Measurements from ENCODE around the gene CRB2. TPM values are rescaled to one million over a fixed set of nuclear protein-coding genes. Genes with fewer than 3 reads are reported as not detected.

CRB2 gene
- total and polyA plus RNA-seq, 2 of the 4 experiments (the other 2 are of a cell fraction), result not detected

DNA sequence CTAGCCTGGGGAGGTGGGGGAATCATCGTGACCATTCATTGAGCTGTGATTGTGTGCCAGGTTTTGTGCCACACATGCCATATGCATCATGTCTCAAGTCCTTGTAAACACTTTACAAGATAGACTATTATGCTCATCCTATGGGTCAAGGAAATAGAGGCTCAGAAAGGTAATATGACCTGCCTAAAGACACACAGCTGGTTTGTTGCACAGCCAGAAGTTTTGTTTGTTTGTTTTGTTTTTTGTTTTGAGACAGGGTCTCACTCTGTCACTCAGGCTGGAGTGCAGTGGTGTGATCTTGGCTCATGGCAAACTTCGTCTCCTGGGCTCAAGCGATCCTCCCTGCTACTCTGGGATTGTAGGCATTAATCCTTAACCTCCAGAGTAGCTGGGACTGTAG is 21.4 kb upstream of the CRB2 start:
- Histone ChIP-seq H3K56ac (ENCODE audit: extremely low read depth, insufficient read depth, low read length) (no peak overlapping the region), H3K27ac (ENCODE audit: insufficient read depth, low read length) (no peak overlapping the region), H3K4ac (ENCODE audit: low read depth, low read length) (no peak overlapping the region), H3K9ac (ENCODE audit: low read depth, low read length) (no peak overlapping the region), H3K4me3 (ENCODE audit: insufficient read depth, low read depth, low read length) (no peak overlapping the region), H3K14ac (replicated peaks; ENCODE audit: low read depth, low read length) (no peak overlapping the region), H4K5ac (ENCODE audit: low read depth, low read length) (no peak overlapping the region), H3K27me3 (ENCODE audit: control insufficient read depth, insufficient read depth, low read length) (peaks cover 5% of the 10 kb centered on the region), H2AK9ac (replicated peaks; ENCODE audit: low read depth, low read length, poor library complexity) (no peak overlapping the region), H3K4me2 (ENCODE audit: low read depth, low read length) (no peak overlapping the region), H2BK120ac (ENCODE audit: low read depth, low read length) (no peak overlapping the region), H2AK5ac (ENCODE audit: low read depth, low read length) (no peak overlapping the region), H4K8ac (ENCODE audit: low read depth in 2 of 2, low read length in 2 of 2) (no peak overlapping the region), H3K18ac (ENCODE audit: low read depth, low read length) (no peak overlapping the region), H2BK20ac (ENCODE audit: low read depth, low read length) (no peak overlapping the region), H3K9me3 (ENCODE audit: control insufficient read depth, insufficient read depth, low read length) (no peaks in the 10 kb centered on the region), H3K9me1 (ENCODE audit: insufficient read depth, low read length) (no peaks in the 10 kb centered on the region), H2BK5ac (ENCODE audit: low read depth, low read length, poor library complexity, severe bottlenecking) (no peak overlapping the region), H2BK15ac (ENCODE audit: low read depth, low read length) (no peak overlapping the region), H4K20me1 (ENCODE audit: insufficient read depth, low read length) (no peaks in the 10 kb centered on the region), H2AFZ (replicated peaks; ENCODE audit: low read length, poor library complexity) (no peak overlapping the region), H3K4me1 (ENCODE audit: control insufficient read depth, insufficient read depth, low read length) (peaks cover 4% of the 10 kb centered on the region; the same call in 1 of the 2 replicates), H3K79me1 (ENCODE audit: low read depth in 1 of 2, low read length in 2 of 2) (no peaks in the 10 kb centered on the region), H3K36me3 (ENCODE audit: control insufficient read depth, insufficient read depth, low read length) (no peaks in the 10 kb centered on the region), H4K91ac (ENCODE audit: insufficient read depth, low read depth, low read length) (no peak overlapping the region), H3K23ac (ENCODE audit: low read depth, low read length) (no peak overlapping the region)
- ATAC-seq (ENCODE audit: low read depth), result no peak
- in situ Hi-C loops (cut with MboI; ENCODE audit: low sequenced_read_pairs) (loop anchor here (25.0 kb wide), 1 partner anchor 497 kb away; the partner anchor contains the start of gene PDCL), dilution Hi-C loops (cut with HindIII; ENCODE audit: low sequenced_read_pairs, unreplicated experiment) (no loop called here), intact Hi-C loops (cut with micrococcal nuclease) (loop anchor here (5.0 kb wide), 1 partner anchor 67 kb away; the partner anchor contains the start of gene STRBP)
- no TSS peak for BruUV-seq (replicated peaks)
- WGBS, 2 experiments (ENCODE audit: extremely low coverage in 2 of 2, insufficient read length in 1 of 2), result no CpG with 5 or more reads among the region's 3 CpGs
- POLR2A ChIA-PET (ENCODE audit: unreplicated experiment), result no interaction called here
- TF ChIP-seq POLR2A (IDR thresholded peaks at IDR 0.05; ENCODE audit: low read depth, low read length) (no peak), CHD1 (IDR thresholded peaks at IDR 0.05; ENCODE audit: low read depth, low read length) (no peak), RCOR1 (IDR thresholded peaks at IDR 0.05; ENCODE audit: insufficient replicate concordance, low read length) (no peak), MAZ (IDR thresholded peaks at IDR 0.05; ENCODE audit: borderline replicate concordance, low read depth, low read length) (no peak), CEBPB (IDR thresholded peaks at IDR 0.05; ENCODE audit: low read depth, low read length) (no peak), NFE2L2 (IDR thresholded peaks at IDR 0.05; ENCODE audit: low read depth, low read length) (no peak), RAD21 (IDR thresholded peaks at IDR 0.05; ENCODE audit: low read length) (no peak), RFX5 (IDR thresholded peaks at IDR 0.05; ENCODE audit: low read depth, low read length) (no peak), FOS (IDR thresholded peaks at IDR 0.05; ENCODE audit: low read depth, low read length) (no peak), SMC3 (IDR thresholded peaks at IDR 0.05; ENCODE audit: low read depth, low read length) (no peak), BHLHE40 (IDR thresholded peaks at IDR 0.05; ENCODE audit: low read depth, low read length) (no peak)
- TF ChIP-seq, protein P1, sequence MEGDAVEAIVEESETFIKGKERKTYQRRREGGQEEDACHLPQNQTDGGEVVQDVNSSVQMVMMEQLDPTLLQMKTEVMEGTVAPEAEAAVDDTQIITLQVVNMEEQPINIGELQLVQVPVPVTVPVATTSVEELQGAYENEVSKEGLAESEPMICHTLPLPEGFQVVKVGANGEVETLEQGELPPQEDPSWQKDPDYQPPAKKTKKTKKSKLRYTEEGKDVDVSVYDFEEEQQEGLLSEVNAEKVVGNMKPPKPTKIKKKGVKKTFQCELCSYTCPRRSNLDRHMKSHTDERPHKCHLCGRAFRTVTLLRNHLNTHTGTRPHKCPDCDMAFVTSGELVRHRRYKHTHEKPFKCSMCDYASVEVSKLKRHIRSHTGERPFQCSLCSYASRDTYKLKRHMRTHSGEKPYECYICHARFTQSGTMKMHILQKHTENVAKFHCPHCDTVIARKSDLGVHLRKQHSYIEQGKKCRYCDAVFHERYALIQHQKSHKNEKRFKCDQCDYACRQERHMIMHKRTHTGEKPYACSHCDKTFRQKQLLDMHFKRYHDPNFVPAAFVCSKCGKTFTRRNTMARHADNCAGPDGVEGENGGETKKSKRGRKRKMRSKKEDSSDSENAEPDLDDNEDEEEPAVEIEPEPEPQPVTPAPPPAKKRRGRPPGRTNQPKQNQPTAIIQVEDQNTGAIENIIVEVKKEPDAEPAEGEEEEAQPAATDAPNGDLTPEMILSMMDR (conservative IDR thresholded peaks at IDR 0.05; ENCODE audit: low read depth, low read length), result no peak
- DNase-seq, result no peak
- CTCF ChIA-PET, result no interaction called here

All from IMR-90 (cell line).